GM21360 (cell line): ENCODE data around the gene NACC1.
A peak's percentile ranks its signal among the peaks of the same experiment; 100 is the strongest.

Experiments
- ATAC-seq: cut with Tn5 transposase; IDR thresholded peaks from one replicate; pipeline ENCODE4 v1.9.1; 2021; ENCODE audit warnings: mild to moderate bottlenecking, moderate library complexity; ENCODE audit not compliant: unreplicated experiment

Gene NACC1

DNA sequence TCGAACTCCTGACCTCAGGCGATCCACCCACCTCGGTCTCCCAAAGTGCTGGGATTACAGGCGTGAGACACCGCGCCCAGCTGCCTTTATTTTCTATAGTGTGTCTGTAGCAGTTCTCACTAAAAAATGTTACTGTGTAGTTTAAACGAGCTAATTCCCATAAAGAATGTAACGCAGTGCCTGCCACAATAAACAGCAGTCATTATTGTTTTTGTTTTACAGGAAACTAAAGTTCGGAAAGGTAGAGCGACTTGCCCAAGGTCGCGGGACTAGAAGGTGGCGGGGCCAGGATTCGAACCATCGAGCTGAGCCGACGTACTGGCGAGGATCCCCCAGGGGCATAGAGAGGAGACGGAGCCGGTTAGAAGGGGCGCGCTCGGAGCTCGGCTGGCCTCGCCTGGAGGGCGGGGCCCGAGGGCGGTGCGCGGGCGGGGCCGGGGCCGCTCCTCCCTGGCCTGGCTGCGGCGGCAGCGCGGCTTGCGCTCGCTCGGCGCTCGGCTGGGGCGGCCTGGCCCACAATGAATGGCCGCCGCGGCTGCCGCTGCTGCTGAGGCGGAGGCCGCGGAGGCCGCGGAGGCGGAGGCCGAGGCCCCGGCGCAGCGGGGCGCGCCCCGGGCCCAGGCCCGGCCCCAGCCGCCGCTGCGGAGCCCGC, at the start of gene NACC1:
TSS of gene NACC1 (plus strand) at position 493 of the 652 bp plus-strand sequence. CDS start 16,944 bp downstream, outside the sequence.
- peak; percentile 56 for ATAC-seq

- ATAC-seq: no peak
These were observed 48.4 kb upstream of the NACC1 start for GRCh38 chr19:13069415-13070359.

DNA sequence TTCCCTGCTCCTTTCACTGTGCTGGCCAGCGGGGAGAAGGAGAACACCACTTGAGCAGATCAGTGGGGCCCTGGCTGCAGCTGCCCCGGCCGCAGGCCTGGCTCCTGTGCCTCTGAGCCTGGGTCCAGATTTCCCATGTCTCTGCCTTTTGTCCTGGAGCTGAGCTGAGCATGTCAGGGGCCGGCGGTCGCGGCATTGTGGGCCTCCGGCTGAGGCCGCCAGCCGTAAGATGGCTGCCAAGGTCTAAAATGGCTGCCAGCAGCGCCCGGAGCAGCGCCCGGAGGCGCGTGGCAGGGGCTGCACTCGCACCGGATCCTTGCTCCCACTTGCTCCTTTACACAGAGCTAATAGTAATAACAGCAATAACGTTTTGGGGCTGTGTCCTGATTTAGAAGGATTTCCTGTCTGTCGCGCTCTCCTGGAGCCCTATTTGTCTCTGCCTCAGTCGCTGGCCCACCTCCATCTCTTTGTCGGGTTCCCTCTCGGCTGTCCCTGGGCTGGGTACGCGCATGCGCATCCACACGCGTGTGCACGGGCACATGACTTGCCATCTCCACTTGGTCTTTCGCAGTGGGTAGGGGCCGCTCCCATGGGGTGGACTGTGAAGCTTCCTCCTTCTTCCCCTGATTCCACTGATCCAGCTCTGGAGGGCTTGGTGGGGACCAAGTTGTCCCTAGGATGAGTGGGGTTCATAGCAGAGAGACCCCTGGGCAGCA, 47.5 kb upstream of the NACC1 start:
- ATAC-seq: no peak

DNA sequence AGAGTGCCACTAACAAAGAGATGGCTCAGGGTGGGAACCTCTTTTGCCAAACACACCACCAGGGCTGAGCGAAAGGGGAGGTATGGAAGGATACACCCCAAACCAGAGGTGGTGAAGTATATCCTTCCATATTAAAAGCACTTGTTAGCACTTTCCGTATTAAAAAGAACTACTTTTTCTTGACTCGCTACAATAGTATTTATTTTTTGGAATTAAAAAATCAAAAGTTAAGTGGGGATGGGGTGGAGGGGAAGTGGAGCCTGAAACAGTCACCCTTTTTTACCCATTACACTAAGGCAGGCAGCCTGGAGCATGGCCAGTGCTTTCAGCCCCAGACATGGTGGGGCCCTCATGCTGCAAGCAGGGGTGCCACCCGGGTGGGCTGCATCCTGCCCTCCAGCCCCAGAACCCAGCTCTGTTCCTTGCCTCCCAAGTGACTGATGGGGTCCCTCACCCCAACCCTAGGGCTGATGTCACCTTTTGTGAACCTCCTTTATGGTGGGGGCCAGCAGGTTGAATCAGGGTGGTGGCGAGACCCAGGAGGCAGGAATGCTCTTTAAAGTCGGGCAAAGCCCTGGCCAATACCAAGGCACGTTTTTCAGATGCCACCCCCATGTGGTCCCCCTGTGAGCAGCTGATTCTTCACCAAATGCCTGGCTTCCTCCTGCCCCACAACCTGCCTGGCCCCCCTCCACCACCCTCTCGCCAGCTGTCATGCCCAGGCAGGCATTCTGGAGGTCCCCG, 46.4 kb upstream of the NACC1 start:
- ATAC-seq: no peak

DNA sequence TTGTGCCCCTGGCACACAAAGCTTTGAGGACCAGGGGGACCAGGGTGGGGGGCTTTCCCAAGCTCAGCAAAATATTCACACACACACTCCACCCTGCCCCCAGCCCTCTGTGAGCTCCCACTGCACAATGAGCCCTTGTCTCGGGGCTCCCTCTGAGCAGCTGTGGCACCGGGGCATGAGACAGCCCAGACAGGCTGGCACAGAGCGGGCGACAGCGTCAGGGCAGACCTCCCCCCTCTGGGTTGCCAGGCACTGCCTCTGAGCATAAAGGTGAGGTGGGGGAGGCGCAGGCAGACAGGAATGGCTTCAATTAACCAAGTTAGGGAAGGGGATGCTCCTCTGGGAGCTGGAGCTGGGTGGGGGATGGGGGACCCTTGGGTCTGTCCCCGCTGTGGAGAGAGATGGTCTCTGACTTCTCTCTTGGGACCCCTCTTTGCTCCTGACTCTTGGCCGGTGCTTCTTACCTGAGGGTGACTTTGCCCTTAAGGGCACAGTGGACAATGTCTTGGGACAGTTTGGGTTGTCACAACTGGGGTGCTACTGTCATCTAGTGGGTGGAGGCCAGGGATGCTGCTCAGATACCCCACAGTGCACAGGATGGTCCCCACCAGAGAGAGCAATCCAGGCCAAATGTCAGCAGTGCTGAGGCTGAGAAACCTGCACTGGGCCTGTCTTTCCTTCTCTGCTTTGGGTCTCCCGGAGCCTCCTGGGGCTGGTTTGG, 45.7 kb upstream of the NACC1 start:
- no peak for ATAC-seq

- ATAC-seq: no peak
These were observed 44.8 kb upstream of the NACC1 start for GRCh38 chr19:13073263-13073662.

- no peak for ATAC-seq
These were observed 43.7 kb upstream of the NACC1 start for GRCh38 chr19:13074378-13074777.

- ATAC-seq: no peak
These were observed 41.7 kb upstream of the NACC1 start for GRCh38 chr19:13076320-13076719.

- no peak for ATAC-seq
These were observed 41.3 kb upstream of the NACC1 start for GRCh38 chr19:13076787-13077186.

DNA sequence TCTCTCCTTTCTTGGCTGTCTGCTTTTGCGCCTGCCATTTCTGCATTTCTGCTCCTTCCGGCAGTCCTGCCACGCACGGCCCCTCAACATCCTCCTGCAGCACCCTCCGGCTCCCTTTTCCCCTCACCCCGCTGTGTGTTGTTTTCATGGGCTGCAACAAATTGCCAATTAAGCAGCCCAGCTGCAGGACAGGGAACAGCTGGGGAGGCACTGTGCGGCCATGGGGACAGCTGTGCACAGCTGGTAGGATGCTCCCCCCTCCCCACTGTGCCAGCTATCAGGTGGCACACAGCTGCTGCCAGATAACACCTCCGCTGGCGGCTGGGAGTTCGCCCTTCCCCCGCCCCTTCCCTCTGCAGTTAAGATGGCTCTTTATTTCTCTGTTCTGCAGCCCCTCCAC, 40.8 kb upstream of the NACC1 start:
- ATAC-seq: no peak

- ATAC-seq: no peak
These were observed 39.7 kb upstream of the NACC1 start for GRCh38 chr19:13078381-13078780.

GRCh38 chr19:13078897-13079541, 39.0 kb upstream of the NACC1 start:
- ATAC-seq: no peak

DNA sequence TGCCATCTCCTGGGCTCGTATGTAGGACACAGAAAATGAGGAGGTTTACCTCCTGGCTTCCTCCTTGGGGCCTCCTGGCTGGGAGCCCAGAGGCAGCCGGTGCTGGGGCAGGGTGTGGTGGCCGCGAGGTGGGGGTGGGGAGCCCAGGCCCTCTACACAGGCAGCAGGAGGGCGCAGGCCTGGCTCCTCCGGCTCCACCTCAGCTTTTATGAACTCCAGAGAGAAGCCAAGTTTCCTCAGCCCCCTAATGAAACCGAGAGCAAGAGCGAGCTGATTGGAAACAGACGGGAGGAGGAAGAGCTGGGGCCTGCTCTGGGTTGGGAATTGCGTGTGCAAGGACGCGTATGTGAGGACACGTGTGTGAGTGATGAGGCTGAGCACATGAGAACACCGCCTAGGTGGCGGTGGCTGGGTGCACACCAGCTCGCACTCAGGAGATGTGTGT, 38.5 kb upstream of the NACC1 start:
- no peak for ATAC-seq

GRCh38 chr19:13082192-13083007, 35.7 kb upstream of the NACC1 start:
- ATAC-seq: no peak

GRCh38 chr19:13083008-13083404, 35.1 kb upstream of the NACC1 start:
- ATAC-seq: no peak

- no peak for ATAC-seq
These were observed 34.4 kb upstream of the NACC1 start for GRCh38 chr19:13083627-13084026.

DNA sequence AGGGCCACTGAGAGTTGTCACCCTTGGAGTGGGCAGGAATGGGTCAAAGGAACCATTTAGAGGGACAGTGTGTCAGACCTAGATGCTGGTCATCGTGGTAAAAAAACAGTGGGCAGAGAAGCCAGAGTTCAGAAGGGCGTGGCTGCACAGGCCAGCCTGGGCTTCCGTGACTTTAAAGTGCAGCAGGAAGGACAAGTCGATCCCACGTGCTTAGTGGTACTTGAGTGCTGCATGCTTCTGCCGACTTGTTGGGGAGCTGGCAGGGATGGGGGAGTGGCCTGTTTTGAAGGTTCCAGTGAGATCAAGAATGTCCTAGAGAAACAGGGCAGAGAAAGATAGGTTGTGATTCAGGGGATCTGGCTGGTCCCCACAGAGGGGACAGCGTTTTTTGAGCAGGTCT, 32.4 kb upstream of the NACC1 start:
- ATAC-seq: no peak

DNA sequence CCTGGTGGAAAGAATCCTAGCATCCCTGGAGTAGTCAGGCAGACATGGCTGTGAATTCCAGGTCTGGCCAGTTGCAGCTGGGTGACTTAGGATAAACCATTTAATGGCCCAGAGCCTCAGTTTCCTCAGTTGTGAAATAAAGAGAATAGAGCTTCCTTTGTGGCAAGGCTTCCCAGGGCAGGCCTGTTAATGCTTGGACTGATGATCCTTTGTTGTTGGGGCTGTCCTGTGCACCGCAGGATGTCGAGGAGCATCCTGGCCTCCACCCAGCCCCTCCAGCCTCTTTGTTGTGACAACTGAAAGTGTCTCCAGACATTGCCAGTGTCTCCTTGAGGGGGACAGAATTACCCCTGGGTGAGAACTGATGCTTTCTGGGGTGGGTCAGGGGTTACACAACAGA, 31.7 kb upstream of the NACC1 start:
- ATAC-seq: no peak

- ATAC-seq: no peak
These were observed 30.8 kb upstream of the NACC1 start for GRCh38 chr19:13087295-13087694.
